Caco-2 (cell line): ENCODE results near the gene KIF4A. TPM values are rescaled to one million over a fixed set of nuclear protein-coding genes. Genes with fewer than 3 reads are reported as not detected.
A peak's percentile ranks its signal among the peaks of the same experiment; 100 is the strongest.

Source experiments
- BruUV-seq: library from RNA; stranded (reverse); fragments of 400-500 nt; replicated peaks from 2 replicates; lab custom pipeline; 2021; lab: Mats Ljungman, UMichigan
- CTCF ChIA-PET: fragments of 300-600 bp; sonication (Branson Sonifier 250); formaldehyde crosslinking; loops from one replicate; lab custom pipeline; 2022; ENCODE audit warnings: antibody characterized with exemption; lab: Charles Lee
- POLR2A ChIA-PET: fragments of 300-600 bp; sonication (Branson Sonifier 250); formaldehyde crosslinking; loops from one replicate; lab custom pipeline; 2022; ENCODE audit warnings: antibody characterized with exemption; lab: Charles Lee
- DNase-seq, 2 experiments: peaks; one replicate each; pipeline versions ENCODE4 v3.0.0 to v3.0.0-alpha.2; 2020 to 2022
- H3K27me3 ChIP-seq: replicated peaks from 2 replicates; pipeline ENCODE4 v1.6.0; 2011; ENCODE audit warnings: low read length; ENCODE audit not compliant: control insufficient read depth, insufficient read depth
- H3K36me3 ChIP-seq: 2 replicates; pipeline ENCODE4 v1.5.1; 2011; ENCODE audit warnings: low read length; ENCODE audit not compliant: control insufficient read depth, insufficient read depth
- H3K4me1 ChIP-seq: fragments of 250-450 bp; sonication (Bioruptor Pico); 2 replicates; pipeline ENCODE4 v1.5.1; 2020; ENCODE audit warnings: mild to moderate bottlenecking
- H3K4me3 ChIP-seq: 2 replicates; pipeline ENCODE4 v1.5.1; 2011; ENCODE audit warnings: low read depth, mild to moderate bottlenecking, control low read depth, low read length
- H3K9me3 ChIP-seq: fragments of 250-450 bp; sonication (Bioruptor Pico); 2 replicates; pipeline ENCODE4 v1.5.1; 2020; ENCODE audit warnings: mild to moderate bottlenecking, moderate library complexity
- H3K27ac Mint-ChIP-seq: one replicate; pipeline ENCODE4 v1.8.0; 2022; ENCODE audit warnings: mixed read lengths; ENCODE audit not compliant: unreplicated experiment
- H3K27me3 Mint-ChIP-seq: one replicate; pipeline ENCODE4 v1.8.0; 2022; ENCODE audit warnings: mixed read lengths; ENCODE audit not compliant: insufficient read depth, unreplicated experiment
- H3K36me3 Mint-ChIP-seq: one replicate; pipeline ENCODE4 v1.8.0; 2022; ENCODE audit warnings: mild to moderate bottlenecking, mixed read lengths; ENCODE audit not compliant: insufficient read depth, unreplicated experiment
- H3K4me1 Mint-ChIP-seq: one replicate; pipeline ENCODE4 v1.8.0; 2022; ENCODE audit warnings: low read depth, mixed read lengths; ENCODE audit not compliant: unreplicated experiment
- H3K4me3 Mint-ChIP-seq: one replicate; pipeline ENCODE4 v1.8.0; 2022; ENCODE audit warnings: mild to moderate bottlenecking, moderate library complexity, mixed read lengths; ENCODE audit not compliant: unreplicated experiment
- H3K9me3 Mint-ChIP-seq: one replicate; pipeline ENCODE4 v1.8.0; 2022; ENCODE audit warnings: mixed read lengths; ENCODE audit not compliant: unreplicated experiment
- intact Hi-C: fragments of 100-400 bp; cut with micrococcal nuclease; formaldehyde crosslinking; loops from one replicate; pipeline ENCODE4 v1.10.0; 2022; ENCODE audit not compliant: unreplicated experiment
- total RNA-seq: library from RNA; stranded (reverse); gene quantifications from 2 replicates; pipeline ENCODE4 v1.2.3, GENCODE V29; 2022
- TF ChIP-seq, protein P1 (sequence below), 2 experiments: fragments of 200-600 bp in 1 of 2; IDR thresholded peaks; 1 replicate in 1 of 2; 2 replicates in 1 of 2; pipeline versions ENCODE4 v1.5.1 to v1.8.0; 2011 to 2022; ENCODE audit warnings: antibody characterized with exemption in 1 of 2, control low read depth in 1 of 2, inconsistent platforms in 1 of 2, low read depth in 1 of 2, low read length in 1 of 2, mild to moderate bottlenecking in 1 of 2, moderate library complexity in 1 of 2; ENCODE audit not compliant: insufficient read depth in 1 of 2, severe bottlenecking in 1 of 2, unreplicated experiment in 1 of 2

The KIF4A gene
- total RNA-seq, 1 experiment from 2014 or later: 39.6 TPM

DNA sequence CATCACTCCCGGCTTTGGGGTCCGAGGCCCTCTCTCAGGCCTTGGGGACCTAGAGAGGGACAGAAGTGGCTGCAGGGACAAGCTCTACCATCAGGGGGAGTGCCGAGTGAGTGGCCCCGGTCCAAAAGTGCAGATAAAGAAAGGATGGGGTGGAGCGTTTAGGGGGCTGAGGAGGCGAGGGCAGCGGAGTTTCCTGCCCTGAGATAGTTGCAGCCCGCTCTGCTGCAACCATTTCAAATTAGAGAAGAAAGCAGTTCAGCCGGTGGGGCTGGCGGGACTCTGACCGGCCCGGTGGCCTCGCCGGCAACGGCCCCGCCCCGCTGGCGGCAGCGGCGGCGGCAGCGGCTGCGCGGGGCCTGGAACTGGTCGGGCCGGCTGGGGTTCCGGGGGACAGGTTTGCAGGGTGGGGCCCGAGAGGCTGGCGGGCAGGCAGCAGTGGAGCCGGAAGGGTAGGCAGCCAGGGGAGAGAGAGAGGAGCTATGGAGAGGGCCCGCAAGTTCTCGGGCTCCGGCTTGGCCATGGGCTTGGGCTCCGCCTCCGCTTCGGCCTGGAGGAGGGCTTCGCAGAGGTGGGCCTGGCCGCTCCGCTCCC, 162.3 kb downstream of the KIF4A start:
- POLR2A ChIA-PET: interaction anchor here (0.6 kb wide), 1 partner anchor 914 kb away, joined by 3 read pairs; the partner anchor contains the start of gene TAF1
- DNase-seq: peak; percentile 62 to 72
- H3K4me1 Mint-ChIP-seq: peaks cover 5% of the 10 kb centered on the region

DNA sequence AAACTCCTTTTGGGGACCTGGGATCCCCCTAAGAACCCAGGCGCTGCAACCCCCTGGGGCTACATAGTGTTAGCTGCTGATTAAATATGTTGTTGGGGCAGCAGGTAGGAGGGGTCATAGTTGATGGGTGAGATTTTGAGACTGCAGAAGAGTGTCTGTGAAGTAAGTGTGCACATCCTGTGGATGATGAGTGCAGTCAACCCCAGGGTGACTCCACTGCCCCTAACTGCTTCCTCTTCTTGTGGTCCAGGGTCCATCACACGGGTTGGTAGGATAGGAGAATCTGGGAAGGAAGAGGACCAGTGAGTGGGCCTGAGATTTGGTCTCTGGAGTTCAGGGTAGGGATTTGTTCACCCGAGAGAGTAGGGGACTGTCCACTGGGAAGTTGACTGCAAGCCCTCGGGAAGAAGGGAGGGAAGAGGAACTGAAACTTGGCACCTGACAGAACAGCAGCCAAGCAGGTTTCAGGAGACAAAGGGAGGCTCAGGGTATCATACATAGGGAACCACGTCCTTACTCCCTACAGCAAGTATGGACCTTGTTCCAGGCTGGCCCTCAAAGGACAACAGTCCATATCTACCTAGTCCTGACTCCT, 163.2 kb downstream of the KIF4A start:
- Histone ChIP-seq H3K4me3 (peak overlapping the region; percentile 41), H3K36me3 (no peaks in the 10 kb centered on the region), H3K27me3 (no peaks in the 10 kb centered on the region), H3K4me1 (peaks cover 16% of the 10 kb centered on the region; the same call in 1 of the 2 replicates), H3K9me3 (no peaks in the 10 kb centered on the region)
- ChIA-PET CTCF (interaction anchor here (0.9 to 1.4 kb wide), 3 partner anchors 30 to 216 kb away, joined by 3 to 7 read pairs (median 3); partner anchors contain the start of gene GDPD2), POLR2A (no interaction called here)
- Mint-ChIP-seq H3K4me3 (peak overlapping the region; percentile 93), H3K4me1 (peaks cover 6% of the 10 kb centered on the region), H3K36me3 (peaks cover 26% of the 10 kb centered on the region), H3K27me3 (no peaks in the 10 kb centered on the region), H3K27ac (peak overlapping the region; percentile 60), H3K9me3 (no peaks in the 10 kb centered on the region)
- TF ChIP-seq, protein P1, sequence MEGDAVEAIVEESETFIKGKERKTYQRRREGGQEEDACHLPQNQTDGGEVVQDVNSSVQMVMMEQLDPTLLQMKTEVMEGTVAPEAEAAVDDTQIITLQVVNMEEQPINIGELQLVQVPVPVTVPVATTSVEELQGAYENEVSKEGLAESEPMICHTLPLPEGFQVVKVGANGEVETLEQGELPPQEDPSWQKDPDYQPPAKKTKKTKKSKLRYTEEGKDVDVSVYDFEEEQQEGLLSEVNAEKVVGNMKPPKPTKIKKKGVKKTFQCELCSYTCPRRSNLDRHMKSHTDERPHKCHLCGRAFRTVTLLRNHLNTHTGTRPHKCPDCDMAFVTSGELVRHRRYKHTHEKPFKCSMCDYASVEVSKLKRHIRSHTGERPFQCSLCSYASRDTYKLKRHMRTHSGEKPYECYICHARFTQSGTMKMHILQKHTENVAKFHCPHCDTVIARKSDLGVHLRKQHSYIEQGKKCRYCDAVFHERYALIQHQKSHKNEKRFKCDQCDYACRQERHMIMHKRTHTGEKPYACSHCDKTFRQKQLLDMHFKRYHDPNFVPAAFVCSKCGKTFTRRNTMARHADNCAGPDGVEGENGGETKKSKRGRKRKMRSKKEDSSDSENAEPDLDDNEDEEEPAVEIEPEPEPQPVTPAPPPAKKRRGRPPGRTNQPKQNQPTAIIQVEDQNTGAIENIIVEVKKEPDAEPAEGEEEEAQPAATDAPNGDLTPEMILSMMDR (IDR thresholded peaks at IDR 0.05; ENCODE audit: insufficient read depth in 1 of 2, low read depth in 1 of 2, low read length in 1 of 2, severe bottlenecking in 1 of 2, unreplicated experiment in 1 of 2): no peak
- DNase-seq: no peak
- intact Hi-C loops: loop anchor here (10.0 kb wide), 1 partner anchor 52 kb away; no protein-coding TSS in a partner anchor
- no TSS peak for BruUV-seq

More for the DNA sequence above, 162.3 kb downstream of the KIF4A start:
- no peaks in the 10 kb centered on the region for H3K9me3 ChIP-seq
- intact Hi-C loops: loop anchor here (1.0 to 10.0 kb wide), 2 partner anchors 53 to 212 kb away; no protein-coding TSS in a partner anchor
- peak overlapping the region; percentile 41 for H3K4me3 ChIP-seq
- Mint-ChIP-seq H3K9me3 (no peaks in the 10 kb centered on the region), H3K36me3 (peaks cover 26% of the 10 kb centered on the region), H3K27ac (peak overlapping the region; percentile 60), H3K27me3 (no peaks in the 10 kb centered on the region), H3K4me3 (peak overlapping the region; percentile 93)
- H3K36me3 ChIP-seq: no peaks in the 10 kb centered on the region
- TF ChIP-seq, protein P1 (IDR thresholded peaks at IDR 0.05; ENCODE audit: insufficient read depth in 1 of 2, low read depth in 1 of 2, low read length in 1 of 2, severe bottlenecking in 1 of 2, unreplicated experiment in 1 of 2): peak; percentile 62 to 64
- CTCF ChIA-PET: interaction anchor here (0.6 to 1.4 kb wide), 4 partner anchors 29 to 453 kb away, joined by 3 to 7 read pairs (median 4); partner anchors contain the start of gene GDPD2
- H3K4me1 ChIP-seq: peaks cover 16% of the 10 kb centered on the region; the same call in 1 of the 2 replicates
- no peaks in the 10 kb centered on the region for H3K27me3 ChIP-seq
- no TSS peak for BruUV-seq
